Stimulated activated CD8-positive, alpha-beta memory T cell treated with anti-CD3 and anti-CD28 coated beads, Interleukin-2, amount 100 ng/mL, for 48 hours (primary cell): ENCODE measurements around the gene CLEC10A.
A peak's percentile ranks its signal among the peaks of the same experiment; 100 is the strongest.

ENCODE experiments used
- DNase-seq, 2 donors: peaks; one replicate each; pipeline ENCODE4 v3.0.0-alpha.2; 2020; ENCODE audit warnings: low read depth in 2 of 2

CLEC10A gene

DNA sequence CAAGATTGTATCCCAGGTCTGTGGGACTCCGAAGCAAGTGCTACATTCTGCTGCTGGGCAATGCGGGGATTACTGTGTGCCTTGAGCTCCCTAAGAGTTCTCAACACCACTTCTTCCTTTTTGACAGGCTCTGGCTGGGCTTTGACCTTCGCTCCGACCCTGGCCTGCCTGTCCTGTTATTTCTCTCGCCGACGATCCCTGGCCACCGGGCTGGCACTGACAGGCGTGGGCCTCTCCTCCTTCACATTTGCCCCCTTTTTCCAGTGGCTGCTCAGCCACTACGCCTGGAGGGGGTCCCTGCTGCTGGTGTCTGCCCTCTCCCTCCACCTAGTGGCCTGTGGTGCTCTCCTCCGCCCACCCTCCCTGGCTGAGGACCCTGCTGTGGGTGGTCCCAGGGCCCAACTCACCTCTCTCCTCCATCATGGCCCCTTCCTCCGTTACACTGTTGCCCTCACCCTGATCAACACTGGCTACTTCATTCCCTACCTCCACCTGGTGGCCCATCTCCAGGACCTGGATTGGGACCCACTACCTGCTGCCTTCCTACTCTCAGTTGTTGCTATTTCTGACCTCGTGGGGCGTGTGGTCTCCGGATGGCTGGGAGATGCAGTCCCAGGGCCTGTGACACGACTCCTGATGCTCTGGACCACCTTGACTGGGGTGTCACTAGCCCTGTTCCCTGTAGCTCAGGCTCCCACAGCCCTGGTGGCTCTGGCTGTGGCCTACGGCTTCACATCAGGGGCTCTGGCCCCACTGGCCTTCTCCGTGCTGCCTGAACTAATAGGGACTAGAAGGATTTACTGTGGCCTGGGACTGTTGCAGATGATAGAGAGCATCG, 41.8 kb downstream of the CLEC10A start:
- DNase-seq = no peak

DNA sequence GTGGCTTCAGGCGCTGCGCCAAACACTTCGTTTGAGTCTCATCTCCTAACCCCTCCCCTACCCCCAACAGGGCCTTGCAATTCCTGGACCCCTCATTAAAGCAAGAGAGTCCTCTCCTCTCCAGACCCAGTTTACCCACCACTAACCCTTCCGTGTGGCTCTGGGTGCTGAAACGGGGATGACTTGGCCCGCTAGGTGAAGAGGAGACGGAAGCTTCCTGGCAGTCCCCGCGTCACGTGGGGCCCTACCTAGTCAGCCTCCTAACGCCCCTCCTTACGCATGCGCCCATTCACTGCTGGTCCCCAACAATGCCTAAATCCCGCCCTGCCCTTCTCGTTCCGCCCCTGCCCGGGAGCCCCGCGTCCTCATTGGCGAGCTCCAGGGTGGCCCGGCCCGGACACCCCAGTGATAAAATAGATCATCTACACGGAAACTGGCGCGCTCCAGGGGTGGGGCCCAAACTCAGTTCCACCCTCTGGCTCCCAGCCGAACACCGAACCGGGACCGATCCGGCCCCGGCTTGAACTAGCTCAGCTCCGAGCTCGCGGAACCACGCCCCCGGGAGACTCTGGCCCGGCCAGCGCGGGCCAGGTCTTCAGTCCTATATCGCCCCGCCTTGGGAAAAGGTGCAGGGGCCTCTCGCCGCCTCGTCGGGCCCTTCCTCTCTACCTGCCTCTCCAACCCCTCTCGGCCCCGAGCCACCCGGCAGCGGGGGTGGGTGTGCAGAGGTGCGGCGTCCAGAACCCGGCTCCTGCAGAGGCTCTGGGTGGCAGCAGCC, 44.3 kb downstream of the CLEC10A start, which contains the start of gene SLC16A13:
SLC16A13 (plus strand) TSS at position 425 of the 778 bp plus-strand sequence. CDS start 368 bp downstream, outside the sequence.
- peak; percentile 96 to 98 for DNase-seq

DNA sequence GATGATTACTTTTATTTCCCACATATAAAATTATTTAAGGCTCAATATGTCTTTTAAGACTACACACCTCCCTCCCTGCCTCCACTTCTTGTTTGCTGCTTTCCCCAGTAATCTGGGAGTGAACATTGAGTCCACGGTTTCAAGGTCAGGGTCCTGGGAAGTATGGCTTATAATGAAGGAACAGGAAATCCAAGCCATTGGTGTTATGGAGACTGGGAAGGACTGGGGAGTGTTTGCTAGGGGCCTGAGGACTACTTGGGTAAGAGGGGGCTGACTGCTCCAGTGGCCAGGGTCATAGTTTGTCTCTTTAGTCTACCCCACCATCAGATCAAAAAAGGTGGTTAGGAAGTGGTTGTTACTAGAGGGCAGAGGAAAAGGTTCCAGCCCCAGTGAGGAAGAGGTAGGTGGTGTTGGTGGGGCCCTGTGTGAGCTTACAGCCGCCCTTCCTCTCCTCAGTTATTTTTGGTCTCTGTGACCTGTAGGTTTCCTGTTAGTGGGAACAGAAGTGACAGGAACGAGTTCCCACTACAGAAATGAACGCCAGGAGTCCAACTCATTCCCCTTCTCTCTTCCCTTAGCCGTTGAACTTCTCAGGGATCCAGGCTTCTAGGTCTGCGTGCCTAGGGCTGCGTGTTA, 45.0 kb downstream of the CLEC10A start:
- no peak for DNase-seq

DNA sequence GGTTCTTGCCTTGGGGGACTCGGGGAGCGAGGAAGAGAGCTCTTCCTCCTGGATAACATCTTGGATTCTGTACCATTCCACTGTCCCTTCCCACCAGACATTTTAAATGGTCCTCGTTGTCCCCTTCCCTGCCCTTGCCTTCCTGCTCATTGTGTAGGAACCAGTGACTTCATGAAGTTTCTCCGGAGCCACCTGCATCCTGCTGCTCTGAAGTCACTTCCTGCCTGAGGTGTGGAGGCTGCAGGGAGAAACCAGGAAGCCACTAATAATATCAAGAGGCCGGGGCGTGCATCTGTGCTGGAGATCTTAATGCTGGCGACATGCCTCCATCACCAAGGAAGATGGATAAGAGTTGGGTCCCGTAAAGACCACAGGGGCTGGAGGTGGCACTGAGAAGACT, 50.4 kb downstream of the CLEC10A start:
- DNase-seq = no peak

DNA sequence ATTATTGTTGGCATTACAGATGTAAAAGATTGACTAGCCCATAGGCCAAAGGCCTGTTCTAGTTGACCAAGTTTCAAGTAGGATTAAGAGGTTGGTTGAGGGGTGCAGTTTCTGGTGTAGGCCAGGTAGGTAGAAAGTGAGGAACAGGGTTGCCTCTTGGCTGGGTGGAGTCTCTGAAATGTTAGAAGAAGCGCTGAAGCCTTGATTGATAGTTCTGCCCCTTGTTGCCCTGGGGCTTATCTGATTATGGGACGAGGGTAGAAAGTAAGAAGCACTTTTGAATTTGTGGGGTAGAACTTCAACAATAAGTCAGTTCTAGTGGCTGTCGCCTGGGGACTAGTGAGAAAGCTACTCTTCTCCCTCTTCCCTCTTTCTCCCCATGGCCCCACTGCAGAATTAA, 51.0 kb downstream of the CLEC10A start:
- DNase-seq = no peak

DNA sequence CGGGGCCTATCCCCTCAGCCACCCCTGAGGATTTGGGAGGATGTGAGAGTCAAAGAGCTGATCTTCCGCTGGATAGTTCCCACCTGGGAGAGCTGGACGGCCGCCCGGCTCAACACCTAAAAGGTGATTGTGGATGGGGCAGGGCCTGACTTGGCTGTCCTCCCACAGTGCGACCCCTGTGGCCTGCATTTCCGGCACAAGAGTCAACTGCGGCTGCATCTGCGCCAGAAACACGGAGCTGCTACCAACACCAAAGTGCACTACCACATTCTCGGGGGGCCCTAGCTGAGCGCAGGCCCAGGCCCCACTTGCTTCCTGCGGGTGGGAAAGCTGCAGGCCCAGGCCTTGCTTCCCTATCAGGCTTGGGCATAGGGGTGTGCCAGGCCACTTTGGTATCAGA, 52.7 kb downstream of the CLEC10A start:
- DNase-seq = no peak

DNA sequence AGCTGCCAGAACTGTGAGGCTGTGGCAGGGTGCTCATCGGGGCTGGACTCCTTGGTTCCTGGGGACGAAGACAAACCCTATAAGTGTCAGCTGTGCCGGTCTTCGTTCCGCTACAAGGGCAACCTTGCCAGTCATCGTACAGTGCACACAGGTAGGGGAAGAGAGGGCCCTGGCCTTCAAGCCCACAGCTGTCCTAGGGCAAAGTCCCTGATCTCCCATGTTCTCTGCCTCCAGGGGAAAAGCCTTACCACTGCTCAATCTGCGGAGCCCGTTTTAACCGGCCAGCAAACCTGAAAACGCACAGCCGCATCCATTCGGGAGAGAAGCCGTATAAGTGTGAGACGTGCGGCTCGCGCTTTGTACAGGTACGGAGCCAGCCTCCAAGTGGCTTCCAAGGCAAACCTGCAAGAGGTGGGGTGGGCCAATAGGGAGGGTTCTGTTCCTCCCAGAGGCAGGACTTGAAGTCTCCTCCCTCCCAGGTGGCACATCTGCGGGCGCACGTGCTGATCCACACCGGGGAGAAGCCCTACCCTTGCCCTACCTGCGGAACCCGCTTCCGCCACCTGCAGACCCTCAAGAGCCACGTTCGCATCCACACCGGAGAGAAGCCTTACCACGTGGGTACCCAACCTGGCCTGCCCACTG, 53.5 kb downstream of the CLEC10A start:
- no peak for DNase-seq

DNA sequence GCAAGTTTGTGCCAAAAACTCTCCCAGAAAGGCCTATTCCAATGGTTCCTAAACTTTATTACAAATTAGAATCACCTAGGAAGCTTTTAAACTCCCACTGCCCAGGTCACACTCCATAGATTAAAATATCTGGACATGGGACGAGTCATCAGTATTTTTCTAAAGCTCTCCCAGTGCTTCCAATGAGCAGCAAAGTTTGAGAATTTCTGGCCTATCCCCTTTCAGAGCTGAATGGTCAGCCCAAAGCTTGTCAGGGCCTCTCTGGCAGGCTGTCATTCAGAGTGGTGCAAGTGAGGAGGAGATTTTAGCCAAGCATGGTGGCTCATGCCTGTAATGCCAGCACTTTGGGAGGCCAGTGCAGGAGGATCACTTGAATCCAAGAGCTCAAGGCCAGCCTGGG, 54.8 kb downstream of the CLEC10A start:
- DNase-seq = no peak
